NCI-H146 treated with DMSO at 0.1 percent for 48 hours (cell line): ENCODE results near the gene BROX.

Experiments
- DNase-seq: peaks from one replicate; lab custom pipeline; 2025; ENCODE audit not compliant: unreplicated experiment; lab: John Stamatoyannopoulos, UW

Gene BROX

DNA sequence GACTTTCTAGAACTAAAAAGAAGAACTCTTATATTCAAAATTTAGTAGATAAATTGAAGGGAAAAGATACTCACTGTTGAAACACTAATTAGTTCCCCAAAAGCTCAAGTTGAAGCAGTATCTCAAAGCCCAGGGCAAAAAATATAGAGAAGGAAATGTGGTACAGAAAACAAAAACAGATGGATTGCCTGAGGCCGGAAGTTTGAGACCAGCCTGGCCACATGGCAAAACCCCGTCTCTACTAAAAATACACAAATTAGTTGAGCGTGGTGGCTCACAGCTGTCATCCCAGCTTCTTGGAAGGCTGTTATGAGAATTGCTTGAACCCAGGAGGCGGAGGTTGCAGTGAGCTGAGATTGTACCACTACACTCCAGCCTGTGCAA lies 60.6 kb downstream of the BROX start:
- DNase-seq = no peak

- no peak for DNase-seq
Observed at GRCh38 chr1:222777463-222777862, 65.1 kb downstream of the BROX start.

GRCh38 chr1:222777977-222778376 lies 65.6 kb downstream of the BROX start:
- no peak for DNase-seq

DNA sequence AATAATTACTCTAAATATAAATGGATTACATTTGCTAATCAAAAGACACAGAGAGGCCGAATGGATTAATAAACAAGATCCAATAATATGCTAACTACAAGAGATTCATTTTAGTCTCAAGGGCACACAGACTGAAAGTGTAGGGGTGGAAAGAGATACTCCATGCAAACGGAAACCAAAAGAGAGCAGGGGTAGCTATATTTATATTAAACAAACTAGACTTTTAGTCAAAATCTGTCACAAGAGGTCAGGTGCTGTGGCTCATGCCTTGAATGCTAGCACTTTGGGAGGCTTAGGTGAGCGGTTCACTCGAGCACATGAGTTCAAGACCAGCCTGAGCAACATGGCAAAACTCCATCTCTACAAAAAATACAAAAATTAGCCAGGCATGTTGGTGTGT lies 68.9 kb downstream of the BROX start:
- DNase-seq = no peak

- no peak for DNase-seq
Observed at GRCh38 chr1:222783051-222783450, 70.7 kb downstream of the BROX start.

DNA sequence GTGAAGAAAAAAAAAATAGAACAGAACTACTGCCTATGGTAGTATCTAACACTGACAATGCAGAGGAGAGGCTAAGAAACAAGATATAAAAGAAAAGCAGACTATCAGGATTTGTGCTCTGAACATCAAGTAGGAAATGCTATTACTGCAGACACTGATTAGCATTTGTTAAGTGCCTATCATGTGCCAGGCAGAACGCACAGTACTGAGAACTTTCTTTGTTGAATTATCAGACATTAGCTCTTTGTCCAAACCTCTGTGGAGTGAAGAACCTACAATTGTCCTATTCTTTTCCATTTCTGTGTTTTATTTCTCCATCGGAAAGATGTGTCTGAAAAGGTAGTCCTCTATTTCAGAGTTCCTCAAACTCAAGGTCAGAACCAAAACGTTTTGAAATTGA lies 72.0 kb downstream of the BROX start:
- no peak for DNase-seq
